ENCODE measurements around the gene GATB. TPM values are rescaled to one million over a fixed set of nuclear protein-coding genes. Genes with fewer than 3 reads are reported as not detected.

The GATB gene
- total and polyA plus RNA-seq, 2 donors (not counting 1 experiment from before 2014, with no cell fraction given): 18.7 to 20.8 TPM

GRCh38 chr4:151656058-151656457 lies 104.7 kb downstream of the GATB start:
- no peaks in the 10 kb centered on the region for H3K4me1 ChIP-seq (ENCODE audit: control insufficient read depth, extremely low read depth, insufficient read depth, low read length)
- H3K79me2 ChIP-seq (ENCODE audit: control insufficient read depth, insufficient read depth, low read length): no peaks in the 10 kb centered on the region
- H3K4me2 ChIP-seq (ENCODE audit: extremely low read depth, insufficient read depth, low read length): no peak overlapping the region
- no peaks in the 10 kb centered on the region for H3K27me3 ChIP-seq (ENCODE audit: control insufficient read depth, insufficient read depth, low read length)
- H4K20me1 ChIP-seq (ENCODE audit: control insufficient read depth, extremely low read depth, insufficient read depth, low read length): no peaks in the 10 kb centered on the region
- no peak for TF ChIP-seq EZH2 (IDR thresholded peaks at IDR 0.05; ENCODE audit: low read length, missing control alignments)
- TF ChIP-seq CTCF (conservative IDR thresholded peaks at IDR 0.05 in 1 of 2, IDR thresholded peaks at IDR 0.05 in 1 of 2; ENCODE audit: low read depth in 1 of 2, low read length in 2 of 2): no peak
- H2AFZ ChIP-seq (ENCODE audit: low read length): no peak overlapping the region
- no peak overlapping the region for H3K27ac ChIP-seq (ENCODE audit: insufficient read depth, low read length)
- DNase-seq (ENCODE audit: low read depth in 2 of 2): no peak
- H3K9me3 ChIP-seq (ENCODE audit: control insufficient read depth, insufficient read depth, low read depth, low read length): no peaks in the 10 kb centered on the region
- H3K9ac ChIP-seq (ENCODE audit: insufficient read depth, low read length): no peak overlapping the region
- H3K36me3 ChIP-seq (ENCODE audit: control insufficient read depth, insufficient read depth, low read length): no peaks in the 10 kb centered on the region
- H3K4me3 ChIP-seq (replicated peaks in 1 of 4; ENCODE audit: control extremely low read depth in 1 of 4, insufficient read depth in 1 of 4, low read depth in 3 of 4, low read length in 4 of 4): no peak overlapping the region

GRCh38 chr4:151653548-151653918 lies 107.3 kb downstream of the GATB start:
- Histone ChIP-seq H3K4me3 (replicated peaks in 1 of 4; ENCODE audit: control extremely low read depth in 1 of 4, insufficient read depth in 1 of 4, low read depth in 3 of 4, low read length in 4 of 4) (no peak overlapping the region), H3K79me2 (ENCODE audit: control insufficient read depth, insufficient read depth, low read length) (no peaks in the 10 kb centered on the region), H3K4me1 (ENCODE audit: control insufficient read depth, extremely low read depth, insufficient read depth, low read length) (no peaks in the 10 kb centered on the region), H3K36me3 (ENCODE audit: control insufficient read depth, insufficient read depth, low read length) (no peaks in the 10 kb centered on the region), H2AFZ (ENCODE audit: low read length) (no peak overlapping the region), H4K20me1 (ENCODE audit: control insufficient read depth, extremely low read depth, insufficient read depth, low read length) (no peaks in the 10 kb centered on the region), H3K4me2 (ENCODE audit: extremely low read depth, insufficient read depth, low read length) (no peak overlapping the region), H3K9ac (ENCODE audit: insufficient read depth, low read length) (no peak overlapping the region), H3K9me3 (ENCODE audit: control insufficient read depth, insufficient read depth, low read depth, low read length) (no peaks in the 10 kb centered on the region), H3K27me3 (ENCODE audit: control insufficient read depth, insufficient read depth, low read length) (no peaks in the 10 kb centered on the region), H3K27ac (ENCODE audit: insufficient read depth, low read length) (no peak overlapping the region)
- TF ChIP-seq CTCF (conservative IDR thresholded peaks at IDR 0.05 in 1 of 2, IDR thresholded peaks at IDR 0.05 in 1 of 2; ENCODE audit: low read depth in 1 of 2, low read length in 2 of 2) (no peak), EZH2 (IDR thresholded peaks at IDR 0.05; ENCODE audit: low read length, missing control alignments) (no peak)
- no peak for DNase-seq (ENCODE audit: low read depth in 2 of 2)

GRCh38 chr4:151652841-151653547 lies 107.8 kb downstream of the GATB start:
- no peak overlapping the region for H3K4me3 ChIP-seq (replicated peaks in 1 of 4; ENCODE audit: control extremely low read depth in 1 of 4, insufficient read depth in 1 of 4, low read depth in 3 of 4, low read length in 4 of 4)
- H3K9me3 ChIP-seq (ENCODE audit: control insufficient read depth, insufficient read depth, low read depth, low read length): no peaks in the 10 kb centered on the region
- peaks cover under 1% of the 10 kb centered on the region for H3K27me3 ChIP-seq (ENCODE audit: control insufficient read depth, insufficient read depth, low read length)
- no peak overlapping the region for H3K4me2 ChIP-seq (ENCODE audit: extremely low read depth, insufficient read depth, low read length)
- H3K79me2 ChIP-seq (ENCODE audit: control insufficient read depth, insufficient read depth, low read length): no peaks in the 10 kb centered on the region
- H3K36me3 ChIP-seq (ENCODE audit: control insufficient read depth, insufficient read depth, low read length): no peaks in the 10 kb centered on the region
- TF ChIP-seq EZH2 (IDR thresholded peaks at IDR 0.05; ENCODE audit: low read length, missing control alignments) (no peak), CTCF (conservative IDR thresholded peaks at IDR 0.05 in 1 of 2, IDR thresholded peaks at IDR 0.05 in 1 of 2; ENCODE audit: low read depth in 1 of 2, low read length in 2 of 2) (no peak)
- H3K4me1 ChIP-seq (ENCODE audit: control insufficient read depth, extremely low read depth, insufficient read depth, low read length): no peaks in the 10 kb centered on the region
- H3K9ac ChIP-seq (ENCODE audit: insufficient read depth, low read length): no peak overlapping the region
- DNase-seq (ENCODE audit: low read depth in 2 of 2): peak; percentile 25 to 49
- no peak overlapping the region for H2AFZ ChIP-seq (ENCODE audit: low read length)
- no peaks in the 10 kb centered on the region for H4K20me1 ChIP-seq (ENCODE audit: control insufficient read depth, extremely low read depth, insufficient read depth, low read length)
- H3K27ac ChIP-seq (ENCODE audit: insufficient read depth, low read length): no peak overlapping the region

Measured in fibroblast of lung (primary cell).